Retinal pigment epithelial cell (primary cell): ENCODE measurements around the gene FBLN2.

ENCODE experiments used
- DNase-seq: peaks from one replicate; pipeline ENCODE4 v3.0.0-alpha.2; 2010; ENCODE audit warnings: low read depth
- H3K4me3 ChIP-seq: 2 replicates; pipeline ENCODE4 v1.5.1; 2011; ENCODE audit warnings: mild to moderate bottlenecking, low read length, control low read depth, moderate library complexity
- TF ChIP-seq, protein P1 (sequence below): conservative IDR thresholded peaks from 2 replicates; pipeline ENCODE4 v1.5.1; 2011; ENCODE audit warnings: low read depth, low read length, control low read depth, inconsistent platforms

FBLN2 gene

DNA sequence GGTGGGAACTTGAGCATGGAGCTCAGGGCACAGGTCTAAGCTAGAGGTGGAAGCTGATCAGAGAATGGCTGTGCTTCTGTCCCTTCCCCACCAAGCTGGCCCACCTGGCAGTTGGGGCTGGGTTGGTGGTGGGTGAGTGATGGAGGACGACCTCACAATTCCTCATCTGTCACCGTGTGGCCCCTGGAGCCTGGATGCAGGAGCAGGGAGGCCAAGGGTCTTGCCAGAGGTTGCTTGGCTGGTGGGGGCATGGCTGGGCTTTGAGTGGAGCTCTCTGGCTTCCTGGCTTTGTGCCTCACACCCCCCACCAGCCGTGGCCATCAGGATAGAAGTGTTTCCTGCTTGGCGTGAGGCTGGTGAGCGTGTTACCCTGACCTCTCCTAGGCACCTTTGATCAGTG, 36.0 kb downstream of the FBLN2 start:
- TF ChIP-seq, protein P1, sequence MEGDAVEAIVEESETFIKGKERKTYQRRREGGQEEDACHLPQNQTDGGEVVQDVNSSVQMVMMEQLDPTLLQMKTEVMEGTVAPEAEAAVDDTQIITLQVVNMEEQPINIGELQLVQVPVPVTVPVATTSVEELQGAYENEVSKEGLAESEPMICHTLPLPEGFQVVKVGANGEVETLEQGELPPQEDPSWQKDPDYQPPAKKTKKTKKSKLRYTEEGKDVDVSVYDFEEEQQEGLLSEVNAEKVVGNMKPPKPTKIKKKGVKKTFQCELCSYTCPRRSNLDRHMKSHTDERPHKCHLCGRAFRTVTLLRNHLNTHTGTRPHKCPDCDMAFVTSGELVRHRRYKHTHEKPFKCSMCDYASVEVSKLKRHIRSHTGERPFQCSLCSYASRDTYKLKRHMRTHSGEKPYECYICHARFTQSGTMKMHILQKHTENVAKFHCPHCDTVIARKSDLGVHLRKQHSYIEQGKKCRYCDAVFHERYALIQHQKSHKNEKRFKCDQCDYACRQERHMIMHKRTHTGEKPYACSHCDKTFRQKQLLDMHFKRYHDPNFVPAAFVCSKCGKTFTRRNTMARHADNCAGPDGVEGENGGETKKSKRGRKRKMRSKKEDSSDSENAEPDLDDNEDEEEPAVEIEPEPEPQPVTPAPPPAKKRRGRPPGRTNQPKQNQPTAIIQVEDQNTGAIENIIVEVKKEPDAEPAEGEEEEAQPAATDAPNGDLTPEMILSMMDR: no peak
- no peak overlapping the region for H3K4me3 ChIP-seq
- no peak for DNase-seq

DNA sequence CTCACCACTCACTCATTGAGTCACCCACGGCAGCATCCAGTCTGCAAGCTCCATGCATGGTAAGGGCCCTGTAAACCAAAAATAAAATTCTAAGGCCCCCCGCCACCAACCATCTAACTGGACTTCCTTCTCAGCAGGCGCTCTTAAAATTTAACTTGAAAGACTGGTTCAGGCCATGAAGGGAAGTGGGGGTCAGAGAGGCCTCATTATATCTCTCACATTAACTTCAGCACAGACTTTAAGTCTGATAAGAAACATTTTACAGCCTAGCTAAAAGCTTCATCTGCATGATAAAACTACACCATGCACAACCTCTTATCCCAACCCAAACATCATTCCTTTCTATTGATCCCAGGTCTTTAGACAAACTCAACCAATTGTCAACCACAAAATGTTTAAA, 38.5 kb downstream of the FBLN2 start:
- no peak for DNase-seq
- no peak overlapping the region for H3K4me3 ChIP-seq
- TF ChIP-seq, protein P1: no peak

DNA sequence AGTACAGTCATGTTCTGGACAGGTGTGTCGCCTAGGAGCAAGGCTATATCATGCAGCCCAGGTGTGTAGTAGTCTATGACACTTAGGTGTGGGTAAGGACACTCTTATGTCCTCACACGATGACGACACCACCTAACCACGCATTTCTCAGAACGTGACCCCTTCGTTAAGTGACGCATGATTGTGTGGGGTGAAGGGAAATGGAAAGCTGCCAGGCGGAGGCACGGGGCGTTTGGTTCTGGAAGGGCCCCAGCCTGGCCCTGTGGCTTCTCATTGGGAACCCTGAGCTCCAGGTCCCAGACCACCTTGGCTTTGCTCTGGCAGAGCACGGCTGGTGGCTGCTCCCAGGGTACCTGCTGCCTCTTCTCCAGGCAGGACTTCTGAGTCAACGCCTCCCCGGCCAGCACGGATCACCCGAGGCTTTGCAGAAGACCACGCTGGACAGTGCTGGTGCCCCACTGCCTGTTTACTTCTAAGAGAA, 39.3 kb downstream of the FBLN2 start:
- no peak overlapping the region for H3K4me3 ChIP-seq
- no peak for DNase-seq
- TF ChIP-seq, protein P1: no peak

DNA sequence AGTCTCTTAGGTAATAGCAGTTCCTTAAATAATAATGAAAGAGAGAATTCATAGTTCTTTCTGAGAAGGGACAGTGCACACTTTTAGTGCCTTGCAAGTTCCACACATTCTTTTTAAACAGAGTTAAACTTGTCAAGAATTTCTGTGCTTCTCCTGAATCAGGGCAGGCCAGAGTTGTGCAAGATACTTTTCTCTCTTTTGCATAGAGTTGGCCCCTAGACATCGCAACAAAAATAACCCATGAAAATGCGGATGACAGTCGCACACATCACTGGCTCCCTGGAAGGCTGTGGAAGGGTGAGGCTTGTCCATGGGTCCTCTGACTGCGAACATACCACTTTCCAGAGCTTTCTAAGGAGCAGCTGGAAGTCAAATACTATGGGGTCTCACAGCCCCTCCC, 40.1 kb downstream of the FBLN2 start:
- TF ChIP-seq, protein P1: no peak
- DNase-seq: no peak
- no peak overlapping the region for H3K4me3 ChIP-seq

DNA sequence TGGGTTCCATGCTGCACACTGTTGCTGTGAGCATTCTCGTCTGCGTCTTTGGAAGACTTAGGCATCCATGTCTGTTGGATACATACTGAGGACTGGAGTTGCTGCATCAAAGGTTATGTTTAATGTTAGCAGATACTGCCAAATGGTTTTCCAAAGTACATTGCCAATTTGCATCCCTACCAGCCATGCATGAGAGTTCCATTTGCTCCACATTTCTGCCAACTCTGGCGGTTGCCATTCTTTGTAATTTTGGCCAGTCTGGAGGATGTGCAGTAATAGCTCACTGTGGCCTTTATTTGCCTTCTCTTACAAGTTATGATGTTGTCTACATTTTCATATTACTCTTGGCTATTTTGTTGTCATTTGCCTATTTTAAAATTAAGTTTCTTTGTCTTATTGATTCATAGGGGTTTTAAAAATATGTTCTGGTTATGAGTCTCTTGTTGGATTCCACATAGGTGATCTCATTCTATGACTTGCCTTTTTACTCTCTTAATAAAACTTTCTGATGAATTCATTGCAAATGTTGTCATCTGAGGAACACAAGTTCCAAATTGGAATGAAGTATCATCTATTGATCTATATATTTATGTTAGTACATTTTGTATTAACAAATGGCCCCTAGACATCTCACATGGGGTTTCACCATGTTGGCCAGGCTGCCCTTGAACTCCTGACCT, 42.1 kb downstream of the FBLN2 start:
- H3K4me3 ChIP-seq: no peak overlapping the region
- no peak for DNase-seq
- TF ChIP-seq, protein P1: no peak

DNA sequence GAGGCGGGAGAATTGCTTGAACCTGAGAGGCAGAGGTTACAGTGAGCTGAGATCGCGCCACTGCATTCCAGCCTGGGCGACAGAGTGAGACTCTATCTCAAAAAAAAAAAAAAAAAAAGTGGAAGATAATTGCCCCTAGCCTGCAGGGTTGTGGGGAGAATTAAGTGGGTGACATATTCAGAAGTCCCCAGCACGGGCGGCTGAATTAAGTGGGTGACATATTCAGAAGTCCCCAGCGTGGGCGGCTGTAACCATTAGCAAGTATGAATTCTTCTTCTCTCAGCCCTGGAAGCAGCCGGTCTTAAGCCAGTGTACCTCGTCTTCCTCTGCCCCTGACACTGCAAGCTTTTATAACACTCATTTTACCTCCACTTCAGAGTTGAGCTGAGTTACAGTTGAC, 44.7 kb downstream of the FBLN2 start:
- no peak for DNase-seq
- TF ChIP-seq, protein P1: no peak

DNA sequence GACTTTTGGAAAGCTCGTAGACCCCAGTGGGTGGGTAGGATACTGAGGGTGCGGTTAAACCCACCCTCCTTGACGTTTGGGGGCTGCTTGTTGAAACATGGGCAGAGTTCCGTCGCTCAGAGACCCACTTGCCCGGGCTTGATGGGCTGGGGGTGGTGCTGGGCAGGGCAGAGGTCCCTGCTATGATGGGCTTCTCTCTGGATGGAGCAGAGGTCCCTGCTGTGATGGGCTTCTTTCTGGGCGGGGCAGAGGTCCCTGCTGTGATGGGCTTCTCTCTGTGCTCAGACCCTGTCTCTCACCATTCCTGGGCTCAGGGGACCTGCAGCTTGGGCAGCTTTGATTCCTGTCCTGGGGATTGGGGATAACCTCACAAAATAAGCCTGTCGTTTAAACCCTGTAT, 45.2 kb downstream of the FBLN2 start:
- no peak for DNase-seq
- H3K4me3 ChIP-seq: no peak overlapping the region
- TF ChIP-seq, protein P1: no peak

More for the DNA sequence above, 44.7 kb downstream of the FBLN2 start:
- H3K4me3 ChIP-seq: no peak overlapping the region
